Type B pancreatic cell (in vitro differentiated cells): ENCODE data around the gene EXT2. TPM values are rescaled to one million over a fixed set of nuclear protein-coding genes. Genes with fewer than 3 reads are reported as not detected.

Experiments
- DNase-seq: peaks from one replicate; pipeline ENCODE4 v3.0.0; 2021; ENCODE audit warnings: mixed read lengths; ENCODE audit not compliant: unreplicated experiment; ENCODE audit errors: extremely low spot score
- H3K27ac Mint-ChIP-seq: 2 replicates; pipeline ENCODE4 v1.8.0; 2021; ENCODE audit warnings: mild to moderate bottlenecking, mixed read lengths
- H3K27me3 Mint-ChIP-seq: 2 replicates; pipeline ENCODE4 v1.8.0; 2021; ENCODE audit warnings: mixed read lengths
- H3K36me3 Mint-ChIP-seq: 2 replicates; pipeline ENCODE4 v1.8.0; 2021; ENCODE audit warnings: mixed read lengths
- H3K4me1 Mint-ChIP-seq: one replicate; pipeline ENCODE4 v1.8.0; 2021; ENCODE audit warnings: mixed read lengths; ENCODE audit not compliant: unreplicated experiment
- H3K4me3 Mint-ChIP-seq: 2 replicates; pipeline ENCODE4 v1.8.0; 2021; ENCODE audit warnings: mild to moderate bottlenecking, mixed read lengths
- H3K9me3 Mint-ChIP-seq: 2 replicates; pipeline ENCODE4 v1.8.0; 2021; ENCODE audit warnings: mixed read lengths
- CTCF ChIP-seq: fragments of 200-600 bp; sonication (generic); conservative IDR thresholded peaks from 2 replicates; pipeline ENCODE4 v1.5.0; 2021; ENCODE audit warnings: antibody characterized with exemption, mild to moderate bottlenecking
- total RNA-seq: library from RNA; stranded (reverse); gene quantifications from 2 replicates; pipeline ENCODE4 v1.2.1, GENCODE V29; 2021; ENCODE audit warnings: low replicate concordance

Gene EXT2
- total RNA-seq, 1 donor from 2014 or later, result 62.7 TPM

DNA sequence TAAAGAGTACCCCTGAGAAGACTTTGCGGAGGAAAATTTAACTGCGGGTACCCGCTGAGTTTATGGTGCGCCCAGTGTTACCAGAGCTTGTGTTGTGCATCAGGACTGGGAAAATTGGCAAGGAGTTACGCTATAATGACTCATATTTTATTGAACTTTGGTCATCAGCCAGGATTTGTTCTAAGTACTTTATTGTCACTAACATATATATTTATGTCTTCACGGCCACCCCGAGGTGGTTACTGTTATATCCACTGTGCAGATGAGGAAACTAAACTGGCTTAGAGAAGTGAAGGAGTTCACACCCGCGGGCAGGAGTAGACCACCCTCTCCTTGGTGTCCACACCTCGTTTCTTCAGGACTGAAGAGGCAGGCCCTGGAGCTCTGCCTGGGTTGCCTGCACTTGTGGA is 28.7 kb upstream of the EXT2 start:
- no peak for TF ChIP-seq CTCF
- no peak for DNase-seq
- Mint-ChIP-seq H3K9me3 (no peaks in the 10 kb centered on the region), H3K4me1 (peaks cover 3% of the 10 kb centered on the region), H3K4me3 (peak overlapping the region; percentile 93), H3K27ac (peak overlapping the region; percentile 90), H3K27me3 (peaks cover 6% of the 10 kb centered on the region), H3K36me3 (peaks cover 9% of the 10 kb centered on the region)

GRCh38 chr11:44067266-44067665 is 28.2 kb upstream of the EXT2 start:
- Mint-ChIP-seq H3K27me3 (peaks cover 4% of the 10 kb centered on the region), H3K4me3 (peak overlapping the region; percentile 93), H3K36me3 (peaks cover 9% of the 10 kb centered on the region), H3K27ac (no peak overlapping the region), H3K4me1 (peaks cover 3% of the 10 kb centered on the region), H3K9me3 (no peaks in the 10 kb centered on the region)
- TF ChIP-seq CTCF, result no peak
- no peak for DNase-seq

DNA sequence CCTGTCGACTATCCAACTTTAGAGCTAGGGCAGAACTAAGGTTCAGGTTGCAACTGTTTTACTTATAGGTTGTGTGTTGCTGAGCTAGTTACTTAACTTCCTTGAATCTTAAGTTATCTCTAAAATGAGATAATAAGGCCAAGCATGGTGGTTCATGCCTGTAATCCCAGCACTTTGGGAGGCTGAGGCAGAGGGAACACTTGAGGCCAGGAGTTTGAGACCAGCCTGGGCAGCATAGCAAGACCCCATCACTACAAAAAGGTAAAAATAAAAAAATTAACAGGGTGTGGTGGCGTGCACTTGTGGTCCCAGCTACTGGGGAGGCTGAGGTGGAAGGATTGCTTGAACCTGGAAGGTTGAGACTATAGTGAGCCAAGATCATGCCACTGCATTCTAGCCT is 27.3 kb upstream of the EXT2 start:
- Mint-ChIP-seq H3K4me1 (peaks cover 3% of the 10 kb centered on the region), H3K4me3 (no peak overlapping the region), H3K36me3 (peaks cover 9% of the 10 kb centered on the region), H3K9me3 (no peaks in the 10 kb centered on the region), H3K27me3 (no peaks in the 10 kb centered on the region), H3K27ac (no peak overlapping the region)
- TF ChIP-seq CTCF, result no peak
- DNase-seq, result no peak

DNA sequence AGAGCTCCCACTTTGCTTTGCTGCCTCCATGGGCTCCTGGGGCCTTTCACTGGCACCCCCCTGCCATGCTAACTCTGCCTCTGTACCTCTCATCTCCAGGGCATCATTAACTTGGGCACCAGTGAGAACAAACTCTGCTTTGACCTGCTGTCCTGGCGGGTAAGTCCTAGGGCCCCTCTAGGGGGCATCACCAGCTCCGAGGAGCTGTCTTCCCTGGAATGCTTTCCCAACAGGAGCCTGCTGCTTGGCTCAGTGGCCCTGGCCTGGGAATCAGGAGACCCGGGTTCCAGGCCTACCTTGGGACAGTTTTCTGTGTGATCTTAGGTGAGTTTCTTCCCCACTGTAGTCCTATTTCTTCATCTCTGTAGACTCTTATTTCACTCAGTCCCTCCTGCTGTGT is 24.3 kb upstream of the EXT2 start:
- Mint-ChIP-seq H3K4me1 (no peaks in the 10 kb centered on the region), H3K36me3 (peaks cover 9% of the 10 kb centered on the region), H3K27me3 (no peaks in the 10 kb centered on the region), H3K4me3 (no peak overlapping the region), H3K27ac (no peak overlapping the region), H3K9me3 (no peaks in the 10 kb centered on the region)
- no peak for TF ChIP-seq CTCF
- DNase-seq, result no peak

- DNase-seq, result no peak
- no peak for TF ChIP-seq CTCF
- no peaks in the 10 kb centered on the region for H3K4me1 Mint-ChIP-seq
- H3K9me3 Mint-ChIP-seq, result no peaks in the 10 kb centered on the region
- no peaks in the 10 kb centered on the region for H3K27me3 Mint-ChIP-seq
- H3K4me3 Mint-ChIP-seq, result no peak overlapping the region
- H3K27ac Mint-ChIP-seq, result no peak overlapping the region
- peaks cover 11% of the 10 kb centered on the region for H3K36me3 Mint-ChIP-seq
These were observed 22.5 kb upstream of the EXT2 start for GRCh38 chr11:44072757-44073658.
